IPS-NIHi7 (cell line): Measurements from ENCODE around the gene NEURL4.

Source experiments
- DNase-seq: peaks from one replicate; pipeline ENCODE4 v3.0.0; 2012; ENCODE audit warnings: mixed read lengths; ENCODE audit errors: extremely low spot score

Gene NEURL4

DNA sequence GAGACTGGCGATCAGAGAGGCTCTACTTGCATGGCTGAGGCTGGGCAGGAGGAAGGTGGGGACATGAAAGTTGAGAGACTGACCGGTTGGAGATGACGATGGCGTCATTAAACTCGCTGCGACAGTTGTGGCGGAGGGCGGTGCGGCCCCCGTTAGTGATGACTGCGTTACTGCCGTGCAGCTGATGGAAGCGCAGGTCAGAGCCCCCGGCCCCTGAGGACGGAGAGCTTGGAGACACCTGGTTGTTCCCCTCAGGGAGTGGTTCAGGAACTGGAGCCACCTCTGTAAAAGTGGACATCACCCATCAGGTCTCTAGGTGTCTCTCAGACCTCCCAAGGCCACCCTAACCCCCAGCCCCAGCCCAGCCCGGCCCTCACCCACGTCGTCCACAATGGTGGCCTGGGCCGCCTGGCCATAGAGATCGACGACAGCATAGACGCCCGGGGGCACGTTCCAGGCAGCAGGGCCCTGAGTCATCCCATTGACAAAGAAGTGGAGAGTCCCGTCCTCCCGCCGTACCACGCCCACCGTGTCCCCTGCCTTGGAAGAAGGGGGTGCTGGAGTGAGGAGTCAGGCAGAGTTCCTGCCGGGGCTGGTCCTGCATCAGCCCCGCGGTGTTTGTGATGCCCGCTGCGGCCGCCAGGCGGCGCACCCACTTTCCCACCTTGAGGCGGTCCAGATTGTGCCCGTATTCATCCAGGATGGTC lies 5.3 kb downstream of the NEURL4 start:
- peak; percentile 84 for DNase-seq

DNA sequence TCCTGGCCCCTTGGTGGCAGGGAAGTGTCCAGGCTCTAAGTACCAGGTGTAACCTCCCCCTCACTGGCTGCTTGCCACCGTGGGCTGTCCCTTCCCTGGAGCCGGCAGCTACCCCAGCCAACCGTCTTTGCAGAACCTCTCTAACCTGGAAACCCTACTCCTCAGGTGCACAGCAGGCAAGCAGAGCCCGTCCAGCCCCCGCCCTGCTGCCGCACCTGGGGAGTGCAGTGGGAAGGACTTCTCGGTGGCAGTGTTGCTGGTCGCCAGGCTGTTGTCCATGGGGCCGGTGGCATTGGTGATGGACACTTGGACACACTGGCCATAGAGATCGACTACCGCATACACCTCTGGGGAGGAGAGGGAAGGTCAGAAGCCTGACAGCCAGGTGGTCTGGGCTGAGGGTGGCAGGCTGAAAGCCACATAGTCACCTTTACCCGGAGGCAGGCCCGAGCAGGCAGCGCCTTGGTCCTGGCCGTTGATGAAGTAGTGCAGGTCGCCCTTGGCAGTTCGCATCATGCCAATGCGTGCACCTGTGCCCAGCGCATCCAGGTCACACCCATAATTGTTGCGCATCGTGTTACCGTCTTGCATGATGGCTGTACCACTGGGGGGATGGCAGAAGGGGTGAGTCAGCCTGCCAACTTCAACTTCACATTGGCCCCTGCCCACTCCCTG lies 6.5 kb downstream of the NEURL4 start:
- DNase-seq: no peak

DNA sequence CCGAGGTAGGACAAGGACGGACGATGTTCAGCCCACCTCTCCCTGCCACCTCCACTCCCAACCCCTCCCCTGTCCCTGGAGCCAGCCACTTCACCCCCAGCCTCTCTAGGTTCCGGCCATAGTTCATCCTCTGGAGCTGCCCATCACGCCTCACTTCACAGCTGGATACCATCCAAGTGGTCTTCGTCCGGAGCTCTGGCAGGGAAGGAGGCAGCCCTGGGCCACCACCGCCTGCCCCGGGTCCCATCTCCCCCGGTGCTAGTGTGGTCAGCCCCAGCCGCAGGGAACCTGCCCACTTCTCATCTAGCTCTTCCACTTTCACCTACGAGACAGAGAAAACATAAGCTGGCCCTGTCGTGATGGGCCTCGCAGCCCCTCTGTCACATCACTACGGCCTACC lies 7.7 kb downstream of the NEURL4 start:
- DNase-seq: no peak

DNA sequence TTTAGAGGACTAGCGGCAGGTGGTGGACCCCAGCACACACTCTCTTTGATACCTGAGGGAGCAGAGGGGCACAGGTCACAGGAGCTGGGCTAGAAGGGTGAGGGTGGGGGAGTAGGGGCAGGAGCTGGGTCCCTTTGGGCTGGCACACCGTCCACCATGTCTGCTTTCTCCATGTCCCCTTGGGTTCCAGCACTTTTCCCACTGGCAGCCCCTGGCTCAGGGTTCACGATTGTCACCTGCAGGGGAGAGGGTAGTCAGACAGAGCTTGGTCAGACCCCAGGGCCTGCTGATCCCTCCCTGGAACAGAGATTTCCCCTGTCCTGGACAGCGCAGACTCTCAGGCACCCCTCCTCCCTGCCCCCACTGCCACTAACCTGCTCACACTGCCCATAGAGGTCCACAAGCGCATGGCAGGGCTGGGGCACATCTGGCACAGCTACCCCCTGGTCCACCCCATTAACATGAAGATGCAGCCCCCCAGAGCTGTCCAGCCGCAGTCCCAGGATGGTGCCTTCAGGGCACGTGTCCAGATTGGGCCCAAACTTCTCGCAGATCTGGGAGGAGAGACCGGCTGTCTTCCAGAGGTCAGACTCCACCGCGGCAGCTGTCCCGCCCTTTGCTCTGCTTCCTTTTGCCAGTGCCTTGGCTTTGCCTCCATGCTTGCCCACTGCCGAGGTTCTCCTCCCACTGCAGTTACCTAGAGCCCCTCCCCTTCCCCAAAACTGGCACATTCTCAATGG lies 10.8 kb downstream of the NEURL4 start:
- DNase-seq: no peak

DNA sequence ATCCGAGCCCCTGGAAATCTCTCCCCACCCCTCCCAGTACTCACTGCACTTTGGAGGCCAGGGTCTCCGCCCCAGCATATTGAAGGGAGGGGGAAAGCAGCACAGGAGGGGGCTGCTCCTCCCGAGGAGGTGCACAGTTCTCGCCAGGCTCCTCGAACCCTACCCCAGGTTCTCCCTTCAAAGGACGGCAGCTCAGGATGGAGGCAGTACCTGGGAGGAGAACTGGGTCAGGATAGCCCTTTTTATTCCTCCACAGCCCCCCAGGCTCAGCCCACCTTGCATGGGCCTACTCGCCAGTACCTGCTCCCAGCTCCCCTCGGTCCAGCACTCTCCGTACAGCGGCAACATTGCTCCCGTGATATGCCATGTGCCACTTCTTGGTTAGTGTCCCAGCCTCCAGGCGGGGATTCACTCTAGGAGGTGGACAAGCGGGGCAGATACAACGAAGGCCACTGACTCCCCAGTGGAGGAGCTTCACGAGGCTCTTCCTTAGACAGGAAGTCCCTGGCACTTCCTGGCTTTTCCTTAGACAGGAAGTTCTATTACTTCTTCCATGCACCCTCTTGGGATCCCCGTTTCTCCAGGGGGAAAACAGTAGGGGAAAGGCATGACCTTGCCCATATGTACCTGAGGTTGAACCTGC lies 11.9 kb downstream of the NEURL4 start:
- no peak for DNase-seq

DNA sequence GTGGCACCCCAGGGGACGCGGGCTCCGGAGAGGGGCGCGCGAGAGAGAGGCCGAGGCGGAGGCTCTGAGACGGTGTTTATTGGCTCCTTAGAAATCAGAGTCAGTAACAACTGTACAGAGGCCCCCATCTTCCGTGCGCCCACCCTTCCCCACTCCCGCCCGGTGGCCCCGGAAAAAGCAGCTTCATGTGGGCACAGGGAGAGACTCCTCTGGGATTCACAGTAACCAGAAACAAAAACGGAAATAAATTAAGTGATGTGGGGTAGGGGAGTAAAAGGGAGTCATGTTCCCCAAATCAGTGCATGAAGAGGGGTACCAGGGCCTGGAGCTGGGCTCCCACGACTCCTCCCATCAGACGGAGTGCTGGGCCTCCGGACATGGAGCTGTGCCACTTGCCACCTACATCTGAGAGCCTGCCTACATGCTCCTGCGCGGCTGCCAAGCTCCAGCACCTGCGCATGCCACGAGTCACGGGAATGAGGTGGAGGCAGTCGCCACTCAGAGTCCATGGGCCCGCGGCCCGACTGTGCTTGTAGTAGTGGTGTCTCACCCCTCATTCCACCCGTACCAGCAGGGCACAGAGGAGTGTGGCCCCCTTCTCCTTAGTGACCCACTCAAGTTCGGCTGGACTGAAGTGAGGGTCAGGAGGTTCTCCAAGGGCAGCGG lies 13.4 kb downstream of the NEURL4 start:
- no peak for DNase-seq

DNA sequence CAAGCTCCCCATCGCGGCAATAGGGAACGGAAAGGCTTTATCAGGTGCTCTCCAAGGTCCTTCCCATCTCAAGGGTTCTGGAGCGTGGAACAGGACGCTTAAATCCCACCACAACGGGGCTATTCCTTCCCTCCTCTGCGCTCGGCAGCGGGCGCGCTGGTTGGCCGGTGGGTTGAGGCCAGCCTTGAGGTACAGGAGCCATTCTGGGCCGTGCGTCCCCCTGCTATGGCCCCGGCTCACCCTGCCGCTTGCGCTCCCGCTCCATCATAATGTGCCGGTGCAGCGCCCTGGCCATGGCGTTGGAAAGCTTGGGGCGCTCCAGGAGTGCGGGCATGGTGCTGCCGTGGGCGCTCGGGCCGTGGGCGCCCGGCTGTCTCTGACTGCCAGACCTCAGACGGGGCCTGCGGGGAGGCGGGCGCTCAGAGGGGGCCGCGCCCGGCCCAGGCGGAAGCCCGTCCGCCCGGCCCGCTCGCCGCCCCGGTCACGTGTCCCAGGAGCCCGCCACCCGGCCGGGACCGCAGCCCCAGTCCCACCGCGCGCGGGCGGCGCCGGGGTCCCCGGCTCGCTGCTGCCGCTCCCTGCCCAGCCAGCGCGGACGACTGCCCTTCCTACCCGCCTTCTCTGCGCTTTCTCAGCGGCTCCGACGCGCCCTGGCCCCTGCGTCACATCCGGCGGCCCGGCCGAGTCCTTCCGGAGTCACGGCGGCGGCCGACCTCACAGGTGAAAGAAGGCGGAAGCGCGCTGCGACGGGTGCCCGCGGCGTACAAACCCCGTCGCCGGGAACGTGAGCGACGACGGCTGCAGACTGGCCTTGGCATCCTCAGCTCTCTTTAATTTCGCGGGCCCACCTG lies 14.2 kb downstream of the NEURL4 start, which contains the start of gene GPS2:
GPS2 (minus strand) TSS at position 642 of the 851 bp plus-strand sequence; CDS start at position 334, 308 bp downstream.
- peak; percentile 92 for DNase-seq

DNA sequence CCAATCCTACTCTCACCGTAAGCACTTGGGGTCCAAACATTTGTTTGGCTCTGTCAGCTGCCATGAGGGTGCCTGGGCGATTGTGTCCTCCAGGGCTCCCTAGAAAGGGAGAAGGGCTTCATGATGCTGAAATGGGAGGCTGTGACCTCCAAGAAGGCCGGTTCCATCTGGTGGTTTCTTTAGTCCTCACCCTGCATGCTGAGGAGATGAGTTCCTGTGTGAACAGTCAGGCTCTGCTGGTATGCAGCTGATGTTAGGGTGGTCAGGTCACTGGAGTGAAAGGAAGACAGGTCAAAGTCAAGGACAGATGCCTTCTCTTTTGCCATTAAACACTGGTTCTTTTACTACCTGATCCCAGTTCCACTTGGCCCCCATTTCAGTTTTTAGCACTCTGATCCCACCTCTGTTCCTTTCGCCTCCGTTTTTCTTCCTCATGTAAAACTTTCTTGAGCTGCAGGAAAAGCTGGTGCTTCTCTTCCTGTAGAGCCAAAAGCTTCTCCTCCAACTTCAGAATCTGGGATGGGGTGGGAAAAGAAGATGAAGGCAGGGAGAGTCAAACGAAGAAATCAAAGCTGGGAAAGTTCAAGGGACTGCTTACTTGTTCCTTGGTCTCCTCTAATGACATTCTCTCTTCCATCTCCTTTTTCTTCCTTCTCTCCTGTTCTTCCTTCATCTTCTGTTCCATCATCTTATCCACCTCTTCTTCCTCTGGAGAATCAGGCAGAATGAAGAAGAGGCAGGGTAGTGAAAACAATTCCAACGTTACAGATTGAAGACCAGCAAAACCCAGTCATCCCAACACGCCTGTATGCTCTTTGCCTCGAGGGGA lies 15.0 kb downstream of the NEURL4 start:
- no peak for DNase-seq

DNA sequence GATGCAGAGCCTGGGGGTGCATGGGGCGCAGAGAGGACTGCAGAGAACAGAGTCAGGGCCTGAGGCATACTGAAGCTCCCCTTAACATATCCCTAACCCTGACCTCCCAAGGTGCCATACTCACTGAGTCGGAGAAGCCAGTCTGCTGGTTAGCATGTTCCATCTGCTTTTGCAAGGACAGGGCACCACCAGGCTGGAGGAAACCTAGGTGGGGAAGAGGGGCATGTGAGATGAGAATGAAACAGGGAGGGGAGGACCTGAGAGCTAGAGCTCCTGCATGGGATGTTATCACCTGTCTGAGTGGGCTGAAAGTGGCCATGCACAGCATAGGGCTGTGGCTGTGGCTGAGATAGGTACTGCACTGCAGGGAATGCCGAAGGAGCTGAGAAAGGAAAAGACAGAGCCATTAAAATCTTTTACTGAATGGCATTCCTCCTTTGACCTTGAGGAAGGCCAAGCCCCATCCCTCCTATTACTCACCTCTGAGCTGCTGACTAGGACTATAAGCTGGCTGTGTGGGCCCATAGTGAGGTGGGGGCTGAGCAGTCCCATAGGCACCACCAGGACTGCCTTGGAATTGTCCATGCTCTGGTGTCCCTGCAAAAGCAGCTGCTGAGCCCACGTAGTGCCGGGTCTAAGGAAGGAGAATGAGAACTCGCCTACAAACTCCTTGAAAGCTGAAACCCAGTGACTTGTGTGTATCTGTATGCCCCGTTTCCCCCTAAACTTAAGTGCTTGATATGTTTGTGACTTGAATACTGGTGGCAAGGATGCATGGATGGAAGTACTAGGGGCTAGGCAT lies 15.8 kb downstream of the NEURL4 start:
- DNase-seq: no peak

DNA sequence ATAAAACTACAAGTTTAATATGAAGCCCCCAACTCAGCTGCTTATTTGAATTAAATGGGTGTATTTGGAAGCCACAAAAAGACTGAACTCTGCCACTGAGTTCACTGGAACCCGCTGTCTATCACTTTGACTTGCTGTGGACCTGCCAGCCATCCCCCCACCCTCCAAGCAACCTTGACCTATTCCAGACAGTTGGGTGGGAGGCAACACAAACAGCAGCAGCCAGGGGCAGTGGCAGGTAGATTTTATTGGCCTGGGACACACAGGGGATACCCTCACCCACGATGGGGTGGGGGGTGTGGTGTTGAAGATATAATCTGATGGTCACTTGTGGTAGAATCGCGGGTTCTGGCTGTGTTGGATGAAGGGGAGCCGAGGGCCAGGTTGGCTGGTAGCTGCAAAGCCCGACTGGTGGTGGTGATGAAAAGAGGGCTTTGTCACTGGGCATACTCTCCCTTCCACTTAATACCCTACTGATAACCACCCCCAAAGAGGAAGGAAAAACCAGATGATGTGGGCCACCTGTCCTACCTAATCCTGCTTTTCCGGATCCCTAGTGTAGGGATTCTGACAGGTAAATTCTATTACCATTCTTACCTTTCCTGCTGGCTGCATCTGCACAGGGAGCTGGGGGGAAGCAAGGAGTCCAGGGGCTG lies 16.6 kb downstream of the NEURL4 start:
- no peak for DNase-seq

DNA sequence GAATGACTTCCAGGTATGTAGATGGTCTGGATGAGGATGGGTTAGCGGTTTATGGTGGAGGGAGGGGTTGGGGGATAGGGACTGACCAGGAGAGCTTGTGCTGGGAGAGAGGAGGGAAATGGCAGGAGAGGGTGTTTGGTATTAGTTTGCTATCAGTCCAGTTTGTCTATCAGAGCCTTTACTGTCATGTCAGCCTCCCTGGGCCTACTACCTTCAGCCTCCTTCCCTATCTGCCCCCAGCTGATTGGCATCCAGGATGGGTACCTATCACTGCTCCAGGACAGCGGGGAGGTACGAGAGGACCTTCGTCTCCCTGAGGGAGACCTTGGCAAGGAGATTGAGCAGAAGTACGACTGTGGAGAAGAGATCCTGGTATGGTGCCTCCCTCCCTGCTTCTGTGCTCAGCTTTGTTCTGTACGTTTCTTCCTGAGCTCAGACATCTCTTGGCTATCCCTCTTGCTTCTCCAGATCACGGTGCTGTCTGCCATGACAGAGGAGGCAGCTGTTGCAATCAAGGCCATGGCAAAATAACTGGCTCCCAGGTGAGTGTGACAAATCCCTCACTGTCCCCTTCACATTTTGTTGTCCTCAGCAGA lies 17.9 kb downstream of the NEURL4 start:
- DNase-seq: no peak

DNA sequence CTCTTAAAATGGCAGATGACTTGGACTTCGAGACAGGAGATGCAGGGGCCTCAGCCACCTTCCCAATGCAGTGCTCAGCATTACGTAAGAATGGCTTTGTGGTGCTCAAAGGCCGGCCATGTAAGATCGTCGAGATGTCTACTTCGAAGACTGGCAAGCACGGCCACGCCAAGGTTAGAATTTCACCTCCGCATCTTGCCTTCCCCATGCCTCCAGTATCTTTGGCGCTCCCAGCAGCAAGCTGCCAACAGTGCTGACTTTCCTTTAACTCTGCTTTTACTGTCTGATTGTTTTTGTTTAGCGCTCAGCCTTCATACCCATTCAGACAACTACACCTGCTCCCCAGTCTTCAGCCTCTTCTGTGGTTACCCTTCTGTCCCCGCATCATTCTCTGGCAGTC lies 19.5 kb downstream of the NEURL4 start:
- DNase-seq: no peak

DNA sequence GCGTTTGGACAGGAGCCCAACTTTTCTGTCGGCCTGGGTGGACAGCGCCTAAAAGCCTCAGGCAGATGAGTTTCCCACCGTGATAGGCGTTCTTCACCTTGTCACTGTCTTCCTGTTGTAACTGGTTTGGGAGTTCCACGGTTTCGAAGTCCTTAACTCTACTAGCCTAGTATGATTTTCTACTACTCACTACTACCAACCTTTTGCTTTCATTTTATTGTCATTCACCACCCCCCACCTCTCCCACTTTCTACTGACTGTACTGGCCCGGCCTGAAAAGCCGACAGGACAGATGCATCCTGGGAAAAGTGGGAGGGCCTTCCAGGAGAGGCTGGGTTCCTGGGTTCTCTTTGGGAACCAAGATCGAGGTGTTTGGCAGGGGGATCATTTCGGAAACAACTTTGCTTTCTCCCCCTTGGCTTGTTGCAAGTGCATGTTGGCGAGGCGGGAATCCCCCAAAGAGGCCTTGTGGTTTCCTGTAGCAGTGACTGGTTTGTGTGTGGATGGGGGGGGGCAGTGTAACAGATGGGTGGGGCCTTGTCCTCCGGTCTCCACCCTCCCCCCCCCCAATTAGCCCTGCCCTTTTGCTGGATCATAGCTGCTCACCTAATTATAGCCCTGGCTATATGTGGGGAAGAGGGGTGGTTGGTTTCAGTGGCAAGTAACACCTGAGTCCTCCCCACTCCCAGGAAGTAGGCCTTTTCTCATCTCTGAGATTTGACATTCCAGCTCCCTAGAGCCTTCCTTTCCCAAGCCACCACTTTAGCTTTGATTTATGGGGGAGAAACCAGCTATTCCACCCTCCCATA lies 20.3 kb downstream of the NEURL4 start:
- DNase-seq: peak; percentile 65

DNA sequence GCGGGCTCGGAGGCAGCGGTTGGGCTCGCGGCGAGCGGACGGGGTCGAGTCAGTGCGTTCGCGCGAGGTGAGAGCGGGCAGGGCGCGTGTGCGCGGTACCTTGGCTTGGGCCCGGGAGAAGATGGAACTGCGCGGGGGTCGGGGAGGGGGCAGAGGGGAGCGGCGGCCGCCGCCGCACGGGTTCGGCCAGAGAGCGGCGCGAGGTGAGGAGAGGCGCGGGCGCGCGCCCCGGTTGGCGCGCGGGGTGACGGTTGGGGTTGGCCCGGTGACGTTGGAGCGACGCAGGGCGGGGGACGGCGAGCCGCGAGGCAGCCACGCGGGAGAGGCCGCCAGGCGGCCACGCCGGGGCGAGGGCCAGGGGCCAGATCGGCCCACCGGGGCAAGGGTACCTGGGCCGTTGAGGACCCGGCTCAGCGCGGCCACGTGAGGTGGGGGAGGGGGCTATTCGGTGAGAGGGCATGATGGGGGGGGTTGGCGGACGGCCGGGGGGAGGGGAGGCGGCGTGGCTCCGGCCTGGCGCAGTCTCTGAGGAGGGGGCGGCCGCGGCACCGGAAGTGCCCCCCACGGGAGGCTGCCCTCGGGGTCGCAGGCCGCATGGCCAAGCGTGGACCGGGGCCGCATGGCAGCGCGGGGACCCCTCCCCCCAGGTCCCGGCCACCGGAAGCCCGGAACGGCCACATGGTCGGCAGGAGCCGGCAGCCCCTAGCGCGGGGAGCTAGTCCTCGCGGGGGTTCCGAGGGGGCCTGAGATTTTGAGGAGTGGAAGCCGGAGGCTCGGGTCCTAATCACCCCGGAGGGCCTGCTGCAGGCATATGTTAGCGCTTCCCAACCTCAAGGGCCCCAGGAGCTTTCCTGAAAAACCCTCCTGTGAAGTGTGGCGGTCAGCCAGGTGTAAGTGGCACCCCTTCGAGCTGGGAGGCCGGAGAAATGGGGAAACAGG lies 21.2 kb downstream of the NEURL4 start:
- peak; percentile 45 for DNase-seq

DNA sequence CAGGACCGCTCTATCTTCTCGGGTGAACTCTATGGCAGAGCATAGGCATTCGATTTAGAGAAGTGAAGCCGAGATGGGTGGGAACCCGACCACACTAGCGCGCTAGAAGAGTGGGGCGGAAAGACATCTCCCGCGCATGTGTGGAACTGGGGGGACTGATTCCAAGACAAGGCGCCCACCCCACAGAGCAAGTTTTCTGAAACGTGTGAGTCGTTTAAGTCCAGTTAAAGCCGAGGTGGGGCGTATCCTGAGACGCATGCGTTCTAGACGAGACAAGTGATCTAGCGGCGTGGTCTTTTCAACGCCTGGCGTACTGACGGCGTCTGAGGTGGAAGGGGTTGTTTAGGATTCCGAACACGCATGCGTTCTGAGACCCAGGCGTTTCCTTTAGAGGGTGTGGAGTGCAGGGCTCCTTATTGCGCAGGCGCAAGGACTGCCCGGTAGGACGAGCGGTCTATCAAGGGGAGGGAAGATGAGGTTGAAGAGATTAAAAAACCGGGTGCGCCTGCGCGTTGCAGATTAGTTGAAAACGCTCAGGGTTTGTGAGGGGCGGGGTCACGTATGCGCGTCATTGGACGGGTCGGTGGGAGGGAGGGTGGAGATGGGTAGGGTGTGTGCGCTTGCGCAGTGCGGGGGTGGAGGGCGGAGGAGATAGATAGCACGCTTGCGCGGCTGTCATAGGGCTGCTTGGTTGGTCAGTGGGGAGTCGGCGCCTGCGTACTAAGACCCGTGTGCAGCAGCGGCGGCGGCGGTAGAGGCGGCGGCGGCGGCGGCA lies 22.0 kb downstream of the NEURL4 start, which contains the start of gene EIF5A:
EIF5A (plus strand) TSS at position 718 of the 775 bp plus-strand sequence. CDS start 2,008 bp downstream, outside the sequence.
- DNase-seq: peak; percentile 96
